ENCODE measurements around the gene GAPVD1.

Gene GAPVD1

DNA sequence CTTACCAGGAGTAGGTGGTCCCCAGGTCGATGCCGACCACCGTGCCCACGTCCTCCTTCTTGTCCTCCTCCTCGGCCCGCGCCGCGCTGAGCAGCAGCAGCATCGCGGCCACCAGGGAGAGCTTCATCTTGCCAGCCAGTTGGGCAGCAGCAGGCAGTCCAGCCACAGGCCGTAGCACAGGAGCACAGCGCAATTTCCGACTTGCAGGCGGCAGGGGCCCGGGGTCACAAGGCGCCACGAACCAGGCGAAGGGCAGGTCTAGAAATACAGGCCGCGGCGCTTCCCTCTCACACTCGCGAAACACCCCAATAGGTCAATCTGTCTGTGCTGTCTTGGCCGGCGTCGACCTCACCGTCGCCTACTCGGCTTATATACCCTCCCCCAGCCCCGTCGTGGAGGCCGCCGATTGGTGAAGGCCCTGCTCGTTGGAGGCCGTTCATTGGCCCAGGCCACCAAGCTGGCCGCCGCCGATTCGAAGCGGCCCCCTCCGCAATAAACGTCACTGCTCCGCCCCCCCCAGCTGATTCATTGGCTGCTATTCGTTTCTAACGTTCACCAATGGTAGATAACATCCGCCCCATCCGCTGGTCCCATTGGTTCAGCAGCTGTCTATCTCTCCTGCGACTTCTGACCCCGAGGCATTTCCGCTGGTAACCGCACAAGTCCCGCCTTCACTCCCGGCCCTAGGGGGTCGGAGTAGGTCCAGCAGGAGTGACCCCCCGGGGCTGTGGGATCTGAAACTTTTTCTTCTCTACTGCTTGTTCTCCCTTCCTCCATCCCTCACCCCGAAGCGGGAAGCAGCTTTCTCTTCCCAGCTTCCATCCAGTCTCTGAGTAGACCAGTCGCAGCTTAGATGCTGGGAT, 20.4 kb upstream of the GAPVD1 start, which contains the start of gene HSPA5:
TSS of gene HSPA5 (minus strand) at position 344 of the 863 bp plus-strand sequence. CDS start at position 127, 217 bp downstream.
- peak within 1 kb of the TSS; percentile 100 for H3K4me3 ChIP-seq (ENCODE audit: insufficient read length, low read depth)
- no peaks in the 10 kb centered on the region for H3K9me3 ChIP-seq (ENCODE audit: insufficient read depth, low read length)
- no peaks in the 10 kb centered on the region for H3K4me1 ChIP-seq (ENCODE audit: insufficient read depth, insufficient read length)
- peak; percentile 99 for DNase-seq (ENCODE audit: low read depth, low spot score)
- no peaks in the 10 kb centered on the region for H3K27me3 ChIP-seq (ENCODE audit: insufficient read depth, insufficient read length)
- no peak for TF ChIP-seq YY1 (IDR thresholded peaks at IDR 0.05; ENCODE audit: insufficient read depth, insufficient read length)
- TF ChIP-seq SUZ12 (IDR thresholded peaks at IDR 0.05; ENCODE audit: extremely low read depth, insufficient read depth, insufficient read length), result no peak
- TF ChIP-seq ZNF274 (IDR thresholded peaks at IDR 0.05; ENCODE audit: low read depth, low read length), result no peak
- peak within 1 kb of the TSS; percentile 98 for H3K9ac ChIP-seq (ENCODE audit: insufficient read length, low read depth)
- peaks cover 46% of the 10 kb centered on the region for H3K36me3 ChIP-seq (ENCODE audit: insufficient read depth, insufficient read length, low read length)

GRCh38 chr9:125241863-125242739, 19.5 kb upstream of the GAPVD1 start:
- TF ChIP-seq YY1 (IDR thresholded peaks at IDR 0.05; ENCODE audit: insufficient read depth, insufficient read length) (no peak), SUZ12 (IDR thresholded peaks at IDR 0.05; ENCODE audit: extremely low read depth, insufficient read depth, insufficient read length) (no peak), ZNF274 (IDR thresholded peaks at IDR 0.05; ENCODE audit: low read depth, low read length) (no peak)
- no peaks in the 10 kb centered on the region for H3K9me3 ChIP-seq (ENCODE audit: insufficient read depth, low read length)
- peak overlapping the region; percentile 98 for H3K9ac ChIP-seq (ENCODE audit: insufficient read length, low read depth)
- H3K4me1 ChIP-seq (ENCODE audit: insufficient read depth, insufficient read length), result no peaks in the 10 kb centered on the region
- peaks cover 38% of the 10 kb centered on the region for H3K36me3 ChIP-seq (ENCODE audit: insufficient read depth, insufficient read length, low read length)
- H3K4me3 ChIP-seq (ENCODE audit: insufficient read length, low read depth), result peak overlapping the region; percentile 100
- H3K27me3 ChIP-seq (ENCODE audit: insufficient read depth, insufficient read length), result no peaks in the 10 kb centered on the region
- DNase-seq (ENCODE audit: low read depth, low spot score), result no peak

DNA sequence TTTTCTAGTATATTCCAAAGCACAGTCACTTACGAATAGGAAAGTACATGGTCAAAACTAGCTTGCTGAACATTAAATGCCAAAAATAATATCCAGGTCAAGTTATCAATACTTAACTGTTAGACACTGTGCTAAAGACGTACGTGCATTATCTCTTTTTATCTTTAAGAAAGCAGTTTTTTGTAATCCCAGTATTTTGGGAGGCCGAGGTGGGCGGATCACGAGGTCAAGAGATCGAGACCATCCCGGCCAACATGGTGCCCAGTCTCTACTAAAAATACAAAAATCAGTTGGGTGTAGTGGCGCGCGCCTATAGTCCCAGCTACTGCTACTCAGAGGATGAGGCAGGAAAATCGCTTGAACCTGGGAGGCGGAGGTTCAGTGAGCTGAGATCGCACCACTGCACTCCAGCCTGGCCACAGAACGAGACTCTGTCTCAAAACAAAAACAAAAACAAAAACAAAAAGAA, 17.8 kb upstream of the GAPVD1 start:
- H3K4me3 ChIP-seq (ENCODE audit: insufficient read length, low read depth), result no peak overlapping the region
- TF ChIP-seq YY1 (IDR thresholded peaks at IDR 0.05; ENCODE audit: insufficient read depth, insufficient read length) (no peak), ZNF274 (IDR thresholded peaks at IDR 0.05; ENCODE audit: low read depth, low read length) (no peak), SUZ12 (IDR thresholded peaks at IDR 0.05; ENCODE audit: extremely low read depth, insufficient read depth, insufficient read length) (no peak)
- H3K9me3 ChIP-seq (ENCODE audit: insufficient read depth, low read length), result no peaks in the 10 kb centered on the region
- DNase-seq (ENCODE audit: low read depth, low spot score), result no peak
- H3K36me3 ChIP-seq (ENCODE audit: insufficient read depth, insufficient read length, low read length), result peaks cover 21% of the 10 kb centered on the region
- H3K4me1 ChIP-seq (ENCODE audit: insufficient read depth, insufficient read length), result no peaks in the 10 kb centered on the region
- H3K27me3 ChIP-seq (ENCODE audit: insufficient read depth, insufficient read length), result no peaks in the 10 kb centered on the region
- H3K9ac ChIP-seq (ENCODE audit: insufficient read length, low read depth), result no peak overlapping the region

DNA sequence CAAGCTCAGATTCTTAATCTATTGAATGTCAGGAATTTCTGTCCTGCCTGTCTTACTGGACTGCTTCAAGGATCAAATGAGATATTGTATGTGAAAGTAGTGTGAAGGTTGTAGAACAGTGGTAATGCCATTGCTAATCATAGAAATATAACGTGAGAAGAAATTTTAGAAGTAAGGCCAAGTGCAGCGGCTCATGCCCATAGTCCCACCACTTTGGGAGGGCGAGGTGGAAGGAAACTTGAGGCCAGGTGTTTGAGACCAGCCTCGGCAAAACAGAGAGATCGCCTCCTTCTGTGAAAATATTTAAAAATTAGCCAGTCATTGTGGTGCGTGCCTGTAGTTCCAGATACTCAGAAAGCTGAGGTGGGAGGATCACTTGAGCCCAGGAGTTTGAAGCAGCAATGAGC, 15.4 kb upstream of the GAPVD1 start:
- Histone ChIP-seq H3K27me3 (ENCODE audit: insufficient read depth, insufficient read length) (no peaks in the 10 kb centered on the region), H3K9me3 (ENCODE audit: insufficient read depth, low read length) (no peaks in the 10 kb centered on the region), H3K4me1 (ENCODE audit: insufficient read depth, insufficient read length) (no peaks in the 10 kb centered on the region), H3K36me3 (ENCODE audit: insufficient read depth, insufficient read length, low read length) (no peaks in the 10 kb centered on the region), H3K4me3 (ENCODE audit: insufficient read length, low read depth) (no peak overlapping the region), H3K9ac (ENCODE audit: insufficient read length, low read depth) (no peak overlapping the region)
- TF ChIP-seq ZNF274 (IDR thresholded peaks at IDR 0.05; ENCODE audit: low read depth, low read length) (no peak), SUZ12 (IDR thresholded peaks at IDR 0.05; ENCODE audit: extremely low read depth, insufficient read depth, insufficient read length) (no peak), YY1 (IDR thresholded peaks at IDR 0.05; ENCODE audit: insufficient read depth, insufficient read length) (no peak)
- DNase-seq (ENCODE audit: low read depth, low spot score), result no peak

- no peaks in the 10 kb centered on the region for H3K36me3 ChIP-seq (ENCODE audit: insufficient read depth, insufficient read length, low read length)
- H3K4me3 ChIP-seq (ENCODE audit: insufficient read length, low read depth), result no peak overlapping the region
- no peaks in the 10 kb centered on the region for H3K4me1 ChIP-seq (ENCODE audit: insufficient read depth, insufficient read length)
- no peaks in the 10 kb centered on the region for H3K27me3 ChIP-seq (ENCODE audit: insufficient read depth, insufficient read length)
- no peaks in the 10 kb centered on the region for H3K9me3 ChIP-seq (ENCODE audit: insufficient read depth, low read length)
- no peak for DNase-seq (ENCODE audit: low read depth, low spot score)
- no peak overlapping the region for H3K9ac ChIP-seq (ENCODE audit: insufficient read length, low read depth)
- no peak for TF ChIP-seq YY1 (IDR thresholded peaks at IDR 0.05; ENCODE audit: insufficient read depth, insufficient read length)
- no peak for TF ChIP-seq SUZ12 (IDR thresholded peaks at IDR 0.05; ENCODE audit: extremely low read depth, insufficient read depth, insufficient read length)
- TF ChIP-seq ZNF274 (IDR thresholded peaks at IDR 0.05; ENCODE audit: low read depth, low read length), result no peak
These were observed 7.4 kb upstream of the GAPVD1 start for GRCh38 chr9:125254231-125254630.

DNA sequence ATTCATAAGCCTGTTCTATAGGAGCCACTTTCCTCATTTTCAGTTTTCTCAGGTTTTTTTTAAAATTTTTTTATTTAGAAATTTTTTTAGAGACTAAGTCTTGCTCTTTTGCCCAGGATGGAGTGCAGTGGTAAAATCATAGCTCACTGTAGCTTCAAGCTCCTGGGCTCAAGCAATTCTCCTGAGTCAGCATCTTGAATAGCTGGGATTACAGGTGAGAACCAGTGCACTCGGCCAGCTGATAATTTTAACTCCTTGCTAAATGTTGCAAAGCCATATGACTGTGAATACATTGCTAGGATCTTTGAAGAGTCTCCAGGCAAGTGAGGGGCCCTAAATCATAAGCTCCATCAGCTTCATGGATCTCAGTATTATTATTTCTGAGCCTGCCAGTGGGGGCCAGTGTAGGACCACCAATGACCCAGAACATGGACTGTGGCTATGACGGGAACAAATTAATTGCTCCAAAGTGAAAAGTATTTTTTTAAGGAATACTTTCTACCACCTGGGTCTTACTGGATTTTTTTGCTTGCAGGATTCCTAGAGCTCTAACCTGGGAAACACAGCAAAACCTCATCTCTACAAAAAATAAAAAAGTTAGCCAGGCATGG, 5.7 kb upstream of the GAPVD1 start:
- TF ChIP-seq ZNF274 (IDR thresholded peaks at IDR 0.05; ENCODE audit: low read depth, low read length) (no peak), SUZ12 (IDR thresholded peaks at IDR 0.05; ENCODE audit: extremely low read depth, insufficient read depth, insufficient read length) (no peak), YY1 (IDR thresholded peaks at IDR 0.05; ENCODE audit: insufficient read depth, insufficient read length) (no peak)
- Histone ChIP-seq H3K36me3 (ENCODE audit: insufficient read depth, insufficient read length, low read length) (no peaks in the 10 kb centered on the region), H3K27me3 (ENCODE audit: insufficient read depth, insufficient read length) (no peaks in the 10 kb centered on the region), H3K9me3 (ENCODE audit: insufficient read depth, low read length) (no peaks in the 10 kb centered on the region), H3K4me1 (ENCODE audit: insufficient read depth, insufficient read length) (no peaks in the 10 kb centered on the region), H3K9ac (ENCODE audit: insufficient read length, low read depth) (no peak overlapping the region), H3K4me3 (ENCODE audit: insufficient read length, low read depth) (no peak overlapping the region)
- DNase-seq (ENCODE audit: low read depth, low spot score), result no peak

All from NT2/D1 (cell line).